Mucosa of descending colon (tissue), 3 donors: ENCODE data around the gene MRPS5. TPM values are rescaled to one million over a fixed set of nuclear protein-coding genes. Genes with fewer than 3 reads are reported as not detected.

Experiments
- ATAC-seq: fragments of 200-7000 bp; cut with Tn5 transposase; one replicate; pipeline ENCODE4 v1.9.1; 2020; ENCODE audit warnings: mild to moderate bottlenecking, moderate library complexity
- DNase-seq, 3 donors: peaks; one replicate each; pipeline ENCODE4 v3.0.0-alpha.2; 2020
- H3K36me3 ChIP-seq: fragments of 200-600 bp; one replicate; pipeline ENCODE4 v1.8.0; 2021; ENCODE audit warnings: low read depth, mild to moderate bottlenecking
- H3K4me1 ChIP-seq: fragments of 200-600 bp; one replicate; pipeline ENCODE4 v1.8.0; 2021; ENCODE audit warnings: low read depth, mild to moderate bottlenecking
- H3K4me3 ChIP-seq: fragments of 200-600 bp; one replicate; pipeline ENCODE4 v1.8.0; 2021; ENCODE audit warnings: mild to moderate bottlenecking
- H3K9me3 ChIP-seq: fragments of 200-600 bp; one replicate; pipeline ENCODE4 v1.8.0; 2021; ENCODE audit warnings: mild to moderate bottlenecking
- intact Hi-C, 2 donors: fragments of 100-400 bp; cut with DNase I in 1 of 2; cut with micrococcal nuclease in 1 of 2; formaldehyde crosslinking; loops; one replicate each; pipeline versions ENCODE4 v1.11.0 to v1.11.1; 2022; cut with DNase I, micrococcal nuclease
- long read RNA-seq, 2 donors: library from polyadenylated mRNA; unstranded; transcript quantifications; one replicate each; pipeline ENCODE4 v2.0.0, GENCODE V29; 2019 to 2021
- total RNA-seq, 3 donors: library from RNA; stranded (reverse); fragmentation: NEBNext Ultra II Directional in 2 of 3; extraction: Animal tissue kit (Norgen Biotek cat#: 25700) in 2 of 3; gene quantifications; one replicate each; pipeline versions ENCODE4 v1.2.1 to v1.2.4, GENCODE V29; 2021 to 2023
- TF ChIP-seq, protein P1 (sequence below): fragments of 200-600 bp; IDR thresholded peaks from one replicate; pipeline ENCODE4 v1.8.0; 2022; ENCODE audit warnings: antibody characterized with exemption, mild to moderate bottlenecking
- donor health status: DM: no; HTN: no; CAD: no; lungs with moderate emphysema.
- donor health status: DM: no; HTN: no; CAD: no.
- donor health status: DM: no; HTN: yes; CAD: no.

The MRPS5 gene
- 10 to 100 TPM; 65.1 to 69.6 (median 68.6) TPM for total RNA-seq
- long read RNA-seq, donor 1, transcript MRPS5-201 (12 exons, 1,652 nt), result major isoform, 55 of 75 reads
- long read RNA-seq, donor 1, partial matches to known transcripts, result 7 of 75 reads
- long read RNA-seq, donor 1, other reads (novel, unspliced or antisense), result 7 of 75 reads
- long read RNA-seq, donor 2, transcript MRPS5-201 (12 exons, 1,652 nt), result major isoform, 24 of 53 reads
- long read RNA-seq, donor 2, partial matches to known transcripts, result 24 of 53 reads
- long read RNA-seq, donor 2, other reads (novel, unspliced or antisense), result 1 of 53 reads

DNA sequence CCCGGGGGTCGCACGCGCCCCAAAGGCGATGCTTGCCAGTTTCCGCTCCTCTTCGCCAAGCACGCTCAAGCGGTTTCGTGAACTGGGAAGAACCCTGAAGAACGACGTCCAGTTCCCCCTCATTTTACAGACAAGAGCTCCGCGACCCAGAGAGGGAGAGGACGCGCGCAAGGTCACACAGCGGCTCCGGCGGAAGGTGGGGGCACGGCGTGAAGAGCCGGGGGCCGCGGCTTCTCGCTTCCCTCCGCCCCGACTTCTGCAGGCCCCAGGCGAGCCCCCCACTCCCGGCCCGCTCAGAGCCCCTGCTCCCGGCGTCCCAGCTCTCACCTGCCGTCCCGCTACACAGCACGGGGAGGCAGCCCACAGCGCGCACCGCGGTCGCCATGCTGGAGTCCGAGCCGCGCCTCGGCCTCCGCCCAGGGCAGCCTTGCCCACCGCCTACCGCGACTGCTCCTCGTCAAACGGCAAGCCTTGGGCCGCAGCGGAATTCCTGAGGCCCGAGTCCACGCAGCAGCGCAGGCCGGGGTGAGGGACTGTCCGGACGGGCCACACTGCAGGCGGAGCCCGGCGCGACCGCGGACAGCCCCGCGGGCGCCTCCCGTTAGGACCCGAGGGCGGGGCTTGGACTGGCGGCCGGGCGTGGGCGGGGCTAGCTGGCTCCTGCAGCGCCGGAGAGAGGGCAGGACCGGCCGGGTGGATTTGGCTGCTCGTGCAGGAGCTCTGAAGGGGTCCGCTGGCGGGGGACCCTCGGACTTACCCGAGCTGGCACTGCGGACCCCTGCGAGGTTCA lies at the start of gene MRPS5:
Gene MRPS5, minus strand, starts transcription at position 402 of the 790 bp plus-strand sequence. Its CDS starts 17 bp downstream, at position 385.
- ATAC-seq, result peak; percentile 98
- intact Hi-C loops, result no loop called here

GRCh38 chr2:95166065-95166763 lies 44.6 kb upstream of the MRPS5 start:
- Histone ChIP-seq H3K4me1 (peaks cover 8% of the 10 kb centered on the region), H3K36me3 (no peaks in the 10 kb centered on the region), H3K4me3 (peak overlapping the region; percentile 66), H3K9me3 (no peaks in the 10 kb centered on the region)
- no peak for DNase-seq
- intact Hi-C loops, result no loop called here
- TF ChIP-seq, protein P1, sequence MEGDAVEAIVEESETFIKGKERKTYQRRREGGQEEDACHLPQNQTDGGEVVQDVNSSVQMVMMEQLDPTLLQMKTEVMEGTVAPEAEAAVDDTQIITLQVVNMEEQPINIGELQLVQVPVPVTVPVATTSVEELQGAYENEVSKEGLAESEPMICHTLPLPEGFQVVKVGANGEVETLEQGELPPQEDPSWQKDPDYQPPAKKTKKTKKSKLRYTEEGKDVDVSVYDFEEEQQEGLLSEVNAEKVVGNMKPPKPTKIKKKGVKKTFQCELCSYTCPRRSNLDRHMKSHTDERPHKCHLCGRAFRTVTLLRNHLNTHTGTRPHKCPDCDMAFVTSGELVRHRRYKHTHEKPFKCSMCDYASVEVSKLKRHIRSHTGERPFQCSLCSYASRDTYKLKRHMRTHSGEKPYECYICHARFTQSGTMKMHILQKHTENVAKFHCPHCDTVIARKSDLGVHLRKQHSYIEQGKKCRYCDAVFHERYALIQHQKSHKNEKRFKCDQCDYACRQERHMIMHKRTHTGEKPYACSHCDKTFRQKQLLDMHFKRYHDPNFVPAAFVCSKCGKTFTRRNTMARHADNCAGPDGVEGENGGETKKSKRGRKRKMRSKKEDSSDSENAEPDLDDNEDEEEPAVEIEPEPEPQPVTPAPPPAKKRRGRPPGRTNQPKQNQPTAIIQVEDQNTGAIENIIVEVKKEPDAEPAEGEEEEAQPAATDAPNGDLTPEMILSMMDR, result no peak
- peak; percentile 23 for ATAC-seq

More for the DNA sequence above, at the start of gene MRPS5:
- Histone ChIP-seq H3K4me3 (peak within 1 kb of the TSS; percentile 99), H3K9me3 (no peaks in the 10 kb centered on the region), H3K4me1 (peaks cover 22% of the 10 kb centered on the region), H3K36me3 (no peaks in the 10 kb centered on the region)
- TF ChIP-seq, protein P1, result no peak
- DNase-seq, result peak; percentile 91 to 94 (median 94)

GRCh38 chr2:95165371-95166064 lies 43.9 kb upstream of the MRPS5 start, which contains the start of gene ZNF2:
ZNF2 (plus strand) TSS chr2:95165809; CDS start chr2:95176227, 10,418 bp downstream.
- peaks cover 8% of the 10 kb centered on the region for H3K4me1 ChIP-seq
- TF ChIP-seq, protein P1, result peak; percentile 14
- peak; percentile 98 to 99 (median 98) for DNase-seq
- peak within 1 kb of the TSS; percentile 66 for H3K4me3 ChIP-seq
- no peaks in the 10 kb centered on the region for H3K36me3 ChIP-seq
- intact Hi-C loops, result no loop called here
- ATAC-seq, result peak; percentile 99
- H3K9me3 ChIP-seq, result no peaks in the 10 kb centered on the region

DNA sequence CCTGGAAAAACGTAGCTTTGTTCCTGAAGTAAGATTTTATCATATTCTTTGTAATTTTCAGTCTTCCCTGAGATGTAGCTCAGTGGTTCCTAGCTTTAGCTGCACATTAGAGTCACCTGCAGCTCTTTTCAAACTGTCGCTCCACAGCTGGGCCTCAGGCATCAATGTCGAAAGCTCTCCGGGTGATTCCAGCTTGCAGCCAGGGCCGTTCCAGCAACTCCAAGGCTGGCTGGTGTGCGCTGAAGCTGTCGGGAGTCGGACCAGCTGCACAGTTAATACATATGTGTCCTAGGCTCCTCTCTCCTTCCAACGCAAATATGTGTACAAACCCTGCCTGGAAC lies 43.4 kb upstream of the MRPS5 start:
- H3K4me1 ChIP-seq, result peaks cover 8% of the 10 kb centered on the region
- H3K4me3 ChIP-seq, result peak overlapping the region; percentile 66
- TF ChIP-seq, protein P1, result no peak
- no peak for DNase-seq
- H3K36me3 ChIP-seq, result no peaks in the 10 kb centered on the region
- peak; percentile 42 for ATAC-seq
- intact Hi-C loops, result no loop called here
- no peaks in the 10 kb centered on the region for H3K9me3 ChIP-seq
